NCI-H146 treated with DMSO at 0.1 percent for 48 hours (cell line): Measurements from ENCODE around the gene DSCAM.

Experiments
- DNase-seq: peaks from one replicate; lab custom pipeline; 2025; ENCODE audit not compliant: unreplicated experiment; lab: John Stamatoyannopoulos, UW

The DSCAM gene

DNA sequence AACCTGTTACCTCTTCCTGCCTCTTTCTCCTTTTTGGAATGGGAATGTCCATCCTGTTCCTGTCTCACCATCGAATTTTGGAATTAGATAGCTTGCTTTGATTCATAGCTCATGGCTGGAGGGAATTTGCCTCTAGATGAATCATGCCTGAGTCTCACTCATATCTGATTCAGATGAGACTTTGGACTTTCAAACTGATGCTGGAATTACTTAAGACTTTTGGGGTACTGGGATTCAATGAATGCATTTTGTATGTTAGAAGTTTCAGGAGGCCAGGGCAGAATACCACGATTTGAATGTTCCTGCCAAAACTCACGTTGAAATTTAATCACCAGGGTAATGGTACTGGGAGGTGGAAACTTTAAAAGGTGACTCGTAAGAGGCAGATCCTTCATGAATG, 132.4 kb downstream of the DSCAM start:
- DNase-seq = no peak

DNA sequence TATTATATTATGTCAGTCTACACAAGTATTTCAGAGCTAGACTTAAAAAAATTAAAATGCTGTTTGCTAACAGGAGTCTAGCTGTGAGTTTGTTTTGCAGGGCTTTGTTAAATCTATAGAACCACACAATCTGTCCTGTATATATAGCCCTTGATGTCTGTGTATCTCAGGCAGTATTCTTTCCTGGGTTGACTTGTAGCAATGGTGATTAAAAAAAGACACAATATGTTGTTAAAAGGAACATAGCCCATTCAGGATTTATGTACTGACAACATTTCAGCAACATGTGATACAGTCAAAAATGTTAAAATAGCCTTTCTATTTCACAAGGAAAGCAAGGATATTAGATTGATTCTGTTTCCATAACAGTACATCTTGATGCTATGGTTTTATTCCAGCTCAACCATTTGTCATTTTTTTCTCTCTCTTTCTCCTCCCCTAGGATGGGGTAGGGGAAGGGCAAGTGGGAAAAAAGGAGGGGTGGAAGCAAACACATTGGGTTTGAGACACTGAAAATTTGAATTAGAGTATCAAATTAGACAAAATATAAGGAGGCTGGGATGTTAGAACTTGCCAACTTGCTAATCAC, 139.2 kb downstream of the DSCAM start:
- DNase-seq = no peak

DNA sequence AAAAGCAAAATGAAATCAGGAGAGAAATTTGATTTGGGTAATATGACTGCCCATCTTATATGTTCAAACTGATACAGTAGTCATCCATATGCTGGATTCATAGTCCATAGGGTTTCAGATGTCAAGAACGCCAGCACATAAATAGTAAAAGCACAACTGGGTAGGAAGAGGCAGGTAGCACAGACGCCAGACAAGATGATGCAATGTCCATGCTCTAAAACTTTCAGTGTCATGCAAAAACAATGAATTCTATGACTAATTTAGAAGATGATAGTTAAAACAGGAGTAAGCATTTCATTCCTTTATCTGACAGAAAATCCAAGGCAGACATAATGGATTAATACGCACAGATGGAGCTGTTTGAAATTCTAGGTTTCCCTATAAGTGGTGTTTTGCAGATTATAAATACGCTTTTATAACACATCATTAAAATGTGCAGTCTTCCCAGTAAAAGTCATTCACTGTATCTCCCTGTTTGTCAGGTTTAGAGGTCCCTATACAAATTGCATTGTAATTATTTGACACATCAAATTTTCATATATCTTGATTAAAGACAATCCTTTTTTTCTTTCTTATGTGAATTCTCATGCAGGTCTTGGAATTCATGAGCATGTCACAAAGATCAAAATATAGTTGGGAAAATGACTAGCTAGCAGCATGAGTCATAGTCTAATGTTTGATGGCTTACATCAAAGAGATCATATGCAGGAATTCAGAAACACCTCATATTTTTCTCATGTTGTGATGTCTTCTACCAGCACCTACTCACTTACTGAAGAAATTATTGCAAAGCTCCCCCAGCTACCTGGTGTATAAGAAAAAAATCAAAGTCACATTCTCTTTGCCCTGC, 139.9 kb downstream of the DSCAM start:
- no peak for DNase-seq

DNA sequence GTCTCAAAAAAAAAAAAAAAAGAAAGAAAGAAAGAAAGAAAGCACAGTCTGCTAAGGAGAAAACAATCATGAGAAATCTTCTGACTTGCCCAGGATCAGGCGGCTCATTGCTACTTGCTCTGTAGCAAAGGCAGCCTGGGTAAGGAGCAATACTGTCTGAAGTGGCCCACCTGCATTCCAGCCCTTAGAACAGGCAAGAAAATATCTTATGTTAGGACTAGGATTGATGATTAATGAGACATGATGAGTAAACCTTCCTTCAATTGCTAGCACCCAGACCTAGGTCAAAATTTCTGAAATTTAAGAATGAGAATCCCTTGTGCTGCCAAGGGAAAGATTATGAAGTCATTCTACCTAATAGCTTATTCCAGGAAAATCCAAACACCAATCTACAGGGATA, 140.8 kb downstream of the DSCAM start:
- no peak for DNase-seq

DNA sequence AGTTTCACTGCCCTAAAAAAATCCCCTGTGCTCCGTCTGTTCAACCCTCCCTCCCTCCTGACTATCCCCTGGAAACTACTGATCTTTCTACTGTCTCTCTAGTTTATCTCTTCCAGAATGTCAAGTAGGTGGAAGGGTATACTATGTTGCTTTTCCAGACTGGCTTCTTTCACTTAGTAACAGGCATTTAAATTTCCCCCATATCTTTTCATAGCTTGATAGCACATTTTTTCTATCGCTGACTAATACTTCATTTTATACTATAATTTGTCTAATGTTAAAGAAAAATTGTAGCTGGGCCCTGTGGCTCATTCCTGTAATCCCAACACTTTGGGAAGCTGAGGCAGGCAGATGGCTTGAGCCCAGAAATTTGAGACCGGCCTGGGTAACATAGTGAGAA, 142.8 kb downstream of the DSCAM start:
- no peak for DNase-seq

DNA sequence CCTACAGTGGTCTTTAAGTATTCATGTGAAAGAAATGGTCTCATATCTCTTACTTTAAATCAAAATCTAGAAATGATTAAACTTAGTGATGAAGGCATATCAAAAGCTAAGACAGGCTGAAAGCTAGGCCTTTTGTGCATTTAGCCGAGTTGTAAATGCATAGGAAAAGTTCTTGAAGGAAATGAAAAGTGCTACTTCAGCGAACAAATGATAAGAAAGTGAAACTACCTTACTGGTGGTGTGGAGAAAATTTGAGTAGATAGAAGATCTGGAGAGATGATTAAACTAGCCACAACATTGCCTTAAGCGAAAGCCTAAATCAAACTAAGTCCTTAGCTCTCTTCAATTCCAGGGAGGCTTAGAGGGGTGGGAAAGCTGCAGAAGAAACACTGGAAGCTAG, 147.6 kb downstream of the DSCAM start:
- DNase-seq = no peak

DNA sequence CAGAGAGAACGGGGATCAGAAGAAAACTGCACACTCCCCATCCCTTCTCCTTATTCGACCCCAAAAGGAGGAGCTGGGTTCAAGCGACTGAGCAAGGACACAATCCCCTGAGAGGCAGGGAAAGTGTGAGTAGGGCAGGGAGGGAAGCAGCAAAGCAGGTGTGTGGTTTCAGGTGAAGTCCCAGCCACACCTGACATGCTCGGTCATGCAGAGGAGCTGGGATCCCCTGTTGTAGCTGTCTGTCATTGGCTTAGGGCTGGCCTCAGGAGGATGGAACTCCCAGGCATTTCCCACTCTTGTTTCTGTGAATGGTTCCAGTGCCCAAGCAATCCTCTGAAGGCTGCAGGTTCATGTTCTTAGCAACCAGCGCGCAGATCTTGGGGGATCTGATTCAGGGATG, 150.7 kb downstream of the DSCAM start:
- DNase-seq = no peak

DNA sequence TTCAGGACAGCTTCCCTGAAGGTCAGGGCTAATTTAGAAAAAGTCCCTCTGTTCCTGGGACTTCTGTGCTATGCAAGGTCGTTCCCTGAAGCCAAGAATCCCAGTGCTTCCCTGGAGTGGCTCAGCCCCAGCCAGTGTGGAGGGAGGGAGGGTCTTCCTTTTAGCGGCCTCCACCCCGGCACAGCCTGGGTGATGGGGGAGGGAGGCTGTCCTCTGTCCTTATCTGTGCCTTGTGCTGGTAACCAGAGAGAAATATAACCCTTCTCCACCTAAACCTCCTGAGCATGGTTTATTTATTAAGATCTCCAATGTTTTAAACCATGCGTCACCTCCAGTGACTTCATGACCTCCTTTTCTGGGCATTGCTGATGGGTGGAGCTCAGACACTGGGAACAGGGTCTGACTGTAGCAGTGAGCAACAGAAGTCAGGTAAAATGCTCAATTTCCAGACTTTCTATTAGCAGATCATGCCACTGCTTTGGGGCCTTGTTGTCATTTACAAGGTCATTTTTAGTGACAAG, 157.1 kb downstream of the DSCAM start:
- DNase-seq = no peak

DNA sequence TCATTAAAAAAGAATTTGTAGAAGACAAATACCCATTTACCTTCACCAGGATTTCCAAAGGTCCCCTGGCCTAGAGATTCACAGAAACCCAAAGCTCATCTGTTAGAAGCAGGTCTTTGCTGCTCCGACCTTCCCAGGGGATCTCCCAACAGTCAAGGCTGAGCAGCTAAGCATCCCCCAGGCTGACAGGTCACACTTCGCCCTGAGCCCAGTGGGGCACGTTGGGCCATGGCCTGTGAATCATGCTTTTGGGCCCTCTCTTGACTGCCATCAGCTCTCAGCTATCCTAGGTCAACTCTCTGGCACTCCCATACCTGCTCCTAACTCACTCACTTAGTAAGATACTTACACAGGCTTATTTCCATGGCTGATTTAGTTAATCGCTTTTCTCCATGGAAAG, 157.7 kb downstream of the DSCAM start:
- DNase-seq = no peak

DNA sequence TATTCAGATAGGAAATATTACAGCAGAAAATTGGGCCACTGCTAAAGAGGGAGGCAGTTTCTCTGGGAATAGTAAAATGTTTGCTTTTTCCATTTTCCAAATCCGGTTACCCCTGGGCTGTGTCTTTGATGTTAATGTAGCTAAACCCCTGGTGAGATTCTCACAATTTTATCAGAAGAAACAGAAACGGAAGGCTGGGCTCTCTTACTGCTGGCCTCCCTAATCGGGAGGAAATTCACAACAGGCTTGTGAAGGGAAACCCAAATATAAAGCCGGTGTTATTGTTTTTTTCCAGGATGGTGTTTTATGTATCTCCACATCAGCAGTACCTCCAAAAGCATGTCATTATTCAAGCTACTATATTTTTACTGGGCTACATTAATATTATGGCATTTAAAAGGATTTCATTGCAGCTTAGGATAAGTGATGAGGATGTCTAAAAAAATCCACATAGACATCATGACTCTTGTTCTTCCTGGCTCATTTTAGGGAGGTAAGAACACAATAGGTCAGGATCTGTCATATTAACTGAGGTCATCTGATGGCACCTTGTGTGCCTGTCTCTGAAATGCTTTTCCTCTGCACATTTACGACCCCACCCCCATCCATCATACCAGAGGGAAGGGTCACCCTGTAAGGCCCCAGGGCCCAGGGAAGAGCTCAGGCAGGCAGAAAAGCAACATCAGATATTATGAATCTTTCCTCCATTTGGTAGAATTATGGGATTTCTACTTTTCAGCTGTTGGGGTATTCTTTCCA, 158.7 kb downstream of the DSCAM start:
- DNase-seq = no peak

DNA sequence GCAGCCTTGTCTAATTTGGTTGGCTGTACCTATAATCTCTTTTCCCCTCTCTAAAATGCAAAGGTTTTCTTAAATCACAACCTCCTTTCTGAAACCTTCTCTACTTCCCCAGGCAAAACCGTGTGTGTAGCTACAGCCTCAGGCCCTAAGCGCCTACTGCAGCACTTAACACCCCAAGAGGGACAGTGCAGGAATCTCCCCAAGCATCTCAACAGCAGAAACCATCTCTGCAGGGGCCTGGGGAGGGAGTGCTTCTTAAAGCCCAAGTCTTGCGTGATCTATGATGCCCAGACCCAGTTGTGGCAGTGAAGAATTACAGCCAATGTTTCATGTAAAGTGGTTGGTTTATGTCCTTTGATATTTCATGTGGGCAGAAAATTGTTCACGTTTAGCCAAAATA, 159.3 kb downstream of the DSCAM start:
- no peak for DNase-seq

DNA sequence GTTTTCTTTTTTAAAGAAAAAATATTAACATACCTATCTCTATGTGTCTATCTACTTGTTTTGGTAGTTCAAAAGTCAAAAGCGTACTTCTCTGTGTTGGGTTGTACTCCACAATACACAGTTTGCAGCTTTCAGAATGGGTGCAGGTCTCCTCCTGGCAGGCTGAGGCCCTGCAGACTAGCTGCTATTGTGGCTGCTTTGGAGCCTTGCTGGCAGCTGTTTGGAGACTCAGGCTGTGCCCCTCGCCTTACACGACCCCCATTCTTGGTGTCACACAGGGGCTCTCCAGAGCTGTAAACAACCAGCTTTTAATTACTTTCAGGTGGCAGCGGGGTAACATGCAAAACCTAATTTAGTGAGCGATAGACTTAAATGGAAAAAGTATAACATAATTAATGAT, 160.4 kb downstream of the DSCAM start:
- no peak for DNase-seq

DNA sequence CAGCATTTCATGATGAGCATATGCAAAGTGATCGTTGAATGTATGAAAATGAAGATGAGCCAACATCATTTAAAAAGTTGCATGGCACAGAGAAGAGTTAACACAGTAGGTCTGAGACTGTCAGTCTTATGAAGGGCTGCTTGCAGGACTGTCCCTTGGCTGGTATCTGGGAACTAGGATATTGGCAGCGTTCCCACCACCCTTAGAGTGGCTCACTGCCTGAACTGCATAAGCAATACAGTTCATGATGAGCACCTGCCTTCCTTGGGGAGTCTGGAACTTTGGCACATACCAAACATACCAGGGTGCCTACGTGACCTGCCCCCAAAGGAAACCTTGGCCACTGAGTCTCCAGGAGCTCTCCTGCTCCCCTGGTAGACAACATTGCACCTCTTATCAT, 161.8 kb downstream of the DSCAM start:
- no peak for DNase-seq

DNA sequence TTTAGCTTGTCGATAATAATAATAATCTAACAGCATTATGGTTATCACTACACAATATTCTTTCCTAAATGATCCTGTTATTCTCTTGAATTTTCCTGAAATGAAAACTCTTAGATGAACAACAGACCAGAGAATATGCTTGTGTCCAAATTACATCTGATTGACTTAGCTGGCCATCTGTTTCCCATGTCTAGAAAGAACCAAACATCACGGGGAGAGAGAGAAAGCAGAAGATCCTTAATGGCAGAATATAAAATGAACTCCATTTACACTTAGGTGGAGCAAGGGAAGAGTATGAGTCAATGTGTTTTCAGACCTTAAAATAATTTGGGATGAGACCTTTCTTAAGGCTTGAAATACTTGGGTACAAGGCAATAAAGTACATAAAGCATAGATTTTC, 162.2 kb downstream of the DSCAM start:
- DNase-seq = no peak

DNA sequence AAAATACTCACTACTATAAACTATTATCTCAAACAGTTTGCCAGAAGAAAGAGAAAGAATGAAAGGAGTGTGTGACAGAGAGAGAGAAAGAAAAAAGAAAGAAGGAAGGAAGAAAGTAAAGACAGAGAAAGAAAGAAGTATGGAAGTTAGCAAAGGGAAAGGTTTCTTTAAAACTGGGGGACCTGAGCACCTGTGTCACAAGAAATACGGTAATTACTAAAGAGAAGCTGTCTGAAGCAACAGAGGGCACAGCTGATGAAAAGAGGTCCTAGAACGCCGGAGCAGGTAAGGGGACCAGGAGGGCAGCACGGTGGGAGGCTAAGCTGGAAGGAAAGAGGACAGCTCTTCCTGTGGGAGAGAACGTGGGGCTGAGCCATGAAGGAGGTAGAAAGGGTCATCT, 163.6 kb downstream of the DSCAM start:
- DNase-seq = no peak

DNA sequence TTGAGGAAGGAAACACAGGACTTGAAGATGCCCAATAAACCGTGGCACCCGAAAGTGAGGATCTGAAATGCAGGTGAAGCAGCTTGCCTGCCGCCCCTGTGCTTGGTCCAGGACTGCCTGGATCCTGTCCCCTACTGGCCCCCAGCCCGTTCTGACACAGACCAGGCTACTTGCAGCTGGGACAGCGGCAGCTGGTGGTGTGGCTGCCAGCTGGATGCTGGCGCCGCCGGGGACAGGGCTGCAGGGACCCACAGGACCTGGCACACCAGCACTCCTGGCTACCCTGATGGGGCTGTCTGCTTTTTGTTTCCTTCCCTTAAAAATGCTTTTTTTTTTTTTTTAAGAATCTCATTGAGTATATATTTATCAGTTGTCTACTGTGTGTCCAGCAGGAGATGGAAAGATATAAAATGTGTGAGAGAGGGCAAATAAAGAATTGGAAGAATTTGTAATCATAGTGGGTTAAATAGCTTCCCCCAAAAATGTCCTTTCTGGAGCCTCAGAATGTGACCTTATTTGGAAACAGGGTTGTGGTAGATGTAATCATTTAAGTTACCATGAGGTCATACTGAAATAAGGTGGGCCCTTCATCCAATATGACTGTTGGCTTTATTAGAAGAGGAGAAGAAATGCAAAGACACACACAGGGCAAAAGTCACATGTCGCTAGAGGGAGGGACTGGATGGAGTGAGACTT, 165.6 kb downstream of the DSCAM start:
- no peak for DNase-seq

DNA sequence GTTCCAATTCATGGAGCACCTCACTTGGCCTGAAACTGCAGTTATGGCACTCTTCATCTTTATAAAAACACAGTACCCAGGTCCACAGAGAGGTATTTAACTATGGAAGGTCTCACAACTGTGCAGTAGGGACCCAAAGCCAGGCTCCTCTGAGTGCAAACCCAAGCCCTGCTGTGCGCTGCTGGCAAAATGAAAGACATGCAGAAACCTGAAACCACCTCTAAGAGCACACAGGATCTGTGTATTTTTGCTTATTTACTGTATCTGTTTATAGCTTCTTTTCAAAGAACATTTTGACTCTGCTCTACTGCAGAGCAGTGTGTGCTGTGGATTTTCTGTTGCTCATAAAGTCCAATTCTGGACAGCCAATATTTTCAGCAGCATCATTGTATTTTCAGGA, 166.6 kb downstream of the DSCAM start:
- no peak for DNase-seq

DNA sequence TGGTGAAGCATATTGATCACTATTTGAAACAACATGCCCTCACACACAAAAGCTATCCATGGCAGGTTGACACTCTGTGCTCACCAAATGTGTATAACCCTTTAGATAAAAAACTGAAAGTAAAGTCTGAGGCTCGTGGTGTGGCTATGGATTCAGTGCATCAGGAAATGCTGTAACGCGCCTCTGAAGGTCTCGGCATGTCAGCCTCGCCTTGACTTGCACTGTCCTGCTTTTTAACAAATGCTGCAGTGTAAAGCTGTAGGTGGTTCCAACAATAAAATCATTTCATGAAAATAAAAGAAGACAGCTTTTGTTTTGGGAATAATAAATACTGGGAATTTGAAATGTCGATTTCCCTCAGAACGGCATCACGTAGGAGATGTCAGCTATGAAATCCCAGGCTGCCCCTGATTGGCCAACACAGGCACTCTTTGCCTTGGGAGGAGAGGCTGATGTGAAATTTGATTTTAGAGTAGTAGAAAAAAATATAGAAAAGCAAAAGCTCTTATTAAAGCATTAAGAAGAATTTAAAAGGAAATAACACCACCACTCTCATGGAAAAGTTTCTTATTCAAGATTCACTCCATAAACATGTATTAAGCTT, 168.2 kb downstream of the DSCAM start:
- DNase-seq = no peak

DNA sequence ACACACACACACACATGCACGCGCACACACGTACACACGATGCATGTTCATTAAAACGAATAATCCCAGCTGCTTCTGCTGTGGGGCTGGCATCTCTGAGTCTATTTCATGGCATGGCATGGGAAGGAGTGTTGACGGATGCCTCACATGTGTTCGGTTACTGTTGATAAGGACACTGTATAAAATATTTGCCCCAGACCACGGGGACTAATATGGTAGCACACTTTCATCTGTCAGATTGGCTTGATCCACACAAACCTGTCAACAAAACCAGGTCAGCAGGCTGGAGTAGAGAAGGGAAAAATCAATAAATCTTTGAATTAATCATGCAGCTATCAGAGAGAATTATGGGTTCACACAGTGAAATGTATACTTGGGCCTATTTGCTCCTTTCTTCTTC, 171.9 kb downstream of the DSCAM start:
- DNase-seq = no peak

DNA sequence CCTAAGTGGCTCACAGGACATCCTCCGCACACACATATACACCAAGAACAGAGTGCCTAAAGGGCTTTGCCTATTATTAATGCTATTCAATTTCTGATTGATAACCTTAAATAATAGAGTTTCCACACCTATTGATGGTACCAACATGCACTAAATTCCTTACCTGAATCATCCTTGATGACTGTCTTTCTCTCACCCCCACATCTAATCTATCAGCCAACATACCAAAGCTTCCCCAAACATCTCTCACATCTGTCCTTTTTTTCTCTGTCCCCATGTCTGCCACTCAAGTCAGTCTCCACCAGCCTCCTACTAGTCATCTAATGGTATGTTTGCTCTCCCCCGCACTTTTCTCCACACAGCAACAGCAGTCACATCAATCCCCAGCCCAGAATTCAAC, 174.4 kb downstream of the DSCAM start:
- no peak for DNase-seq

DNA sequence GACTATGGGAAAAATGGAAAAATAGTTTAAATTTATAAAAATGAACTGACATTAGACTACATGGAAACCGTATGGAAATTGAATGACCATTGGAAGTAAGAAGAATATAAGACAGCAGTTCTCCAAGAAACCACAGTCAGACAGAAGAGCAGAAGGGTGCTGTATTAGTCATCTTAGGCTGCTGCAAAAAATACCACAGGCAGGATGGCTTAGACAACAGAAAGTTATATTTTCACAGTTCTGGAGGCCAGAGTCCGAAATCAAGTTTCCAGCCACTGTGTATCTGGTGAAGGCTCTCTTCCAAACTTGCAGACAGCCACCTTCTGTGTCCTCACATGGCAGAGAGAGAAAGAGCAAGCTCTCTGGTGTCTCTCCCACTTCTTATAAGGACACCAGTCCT, 175.2 kb downstream of the DSCAM start:
- DNase-seq = no peak
